GM21447 (cell line): ENCODE measurements around the gene ZNF385D.
"Not testable (repeated sequence)": the region's sequence is repeated elsewhere in the genome, so short reads cannot be mapped to it uniquely, and the experiment has no call there.

Source experiments
- ATAC-seq: cut with Tn5 transposase; IDR thresholded peaks from one replicate; pipeline ENCODE4 v1.9.1; 2021; ENCODE audit not compliant: unreplicated experiment

ZNF385D gene

GRCh38 chr3:21393683-21394311, 357.2 kb downstream of the ZNF385D start:
- no peak for ATAC-seq

- no peak for ATAC-seq
Measured at GRCh38 chr3:21392526-21392925, 358.5 kb downstream of the ZNF385D start.

- no peak for ATAC-seq
Measured at GRCh38 chr3:21390856-21391255, 360.2 kb downstream of the ZNF385D start.

GRCh38 chr3:21390136-21390535, 360.9 kb downstream of the ZNF385D start:
- no peak for ATAC-seq

- not testable (repeated sequence) for ATAC-seq
Measured at GRCh38 chr3:21387142-21387826, 363.7 kb downstream of the ZNF385D start.

- not testable (repeated sequence) for ATAC-seq
Measured at GRCh38 chr3:21378036-21378435, 373.0 kb downstream of the ZNF385D start.

GRCh38 chr3:21377071-21377769, 373.8 kb downstream of the ZNF385D start:
- ATAC-seq: no peak

GRCh38 chr3:21372316-21372715, 378.7 kb downstream of the ZNF385D start:
- ATAC-seq: no peak
